ENCODE results near the gene DCLK1.

The DCLK1 gene

DNA sequence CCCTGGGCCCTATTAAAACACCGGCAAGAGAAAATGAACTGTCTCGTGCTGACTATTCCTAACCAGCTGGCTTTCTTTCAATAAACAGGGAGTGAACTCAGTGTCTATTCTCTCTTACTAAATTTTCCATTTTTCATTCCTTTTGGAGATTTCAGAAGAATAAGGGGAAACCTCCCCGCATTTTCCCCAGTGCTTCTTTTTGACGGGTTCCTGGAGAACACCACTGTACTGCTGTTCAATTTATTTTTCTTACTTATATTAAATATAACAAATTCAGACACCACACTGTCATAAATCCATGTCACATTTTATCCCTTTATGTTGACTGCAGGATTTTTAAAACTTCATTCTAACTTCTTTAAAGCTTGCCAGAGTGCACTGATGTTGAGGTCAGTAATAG, 75.8 kb downstream of the DCLK1 start:
- Mint-ChIP-seq H3K27me3 (no peaks in the 10 kb centered on the region), H3K4me3 (no peak overlapping the region), H3K9me3 (peaks cover 17% of the 10 kb centered on the region), H3K36me3 (ENCODE audit: insufficient read depth) (no peaks in the 10 kb centered on the region), H3K4me1 (no peaks in the 10 kb centered on the region), H3K27ac (ENCODE audit: low read depth) (no peak overlapping the region)
- ATAC-seq (replicated peaks; ENCODE audit: extremely low read depth, poor library complexity, severe bottlenecking): no peak
- DNase-seq (ENCODE audit: low spot score in 2 of 2): no peak

DNA sequence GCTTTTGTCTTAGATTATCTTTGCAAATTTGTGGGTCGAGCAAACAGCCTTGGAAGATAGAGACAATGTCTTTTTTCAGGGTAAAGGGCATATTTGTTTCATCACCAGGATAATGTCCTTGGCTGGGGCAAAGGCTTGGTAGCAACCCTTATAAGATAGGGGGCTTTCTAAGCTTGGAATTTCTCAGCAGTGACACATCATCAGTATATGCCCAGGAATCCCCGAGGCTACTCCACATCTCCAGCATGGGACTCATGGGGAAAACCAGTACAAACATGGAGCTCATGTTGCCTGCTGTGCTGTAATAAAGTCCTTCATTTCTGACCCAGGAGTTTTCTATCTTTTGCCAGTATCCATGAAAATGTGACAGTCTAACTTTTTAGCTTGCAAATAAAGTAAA, 77.1 kb downstream of the DCLK1 start:
- no peaks in the 10 kb centered on the region for H3K27me3 Mint-ChIP-seq
- peaks cover 17% of the 10 kb centered on the region for H3K9me3 Mint-ChIP-seq
- H3K4me3 Mint-ChIP-seq: no peak overlapping the region
- ATAC-seq (replicated peaks; ENCODE audit: extremely low read depth, poor library complexity, severe bottlenecking): no peak
- H3K36me3 Mint-ChIP-seq (ENCODE audit: insufficient read depth): no peaks in the 10 kb centered on the region
- H3K4me1 Mint-ChIP-seq: no peaks in the 10 kb centered on the region
- DNase-seq (ENCODE audit: low spot score in 2 of 2): no peak
- H3K27ac Mint-ChIP-seq (ENCODE audit: low read depth): no peak overlapping the region

DNA sequence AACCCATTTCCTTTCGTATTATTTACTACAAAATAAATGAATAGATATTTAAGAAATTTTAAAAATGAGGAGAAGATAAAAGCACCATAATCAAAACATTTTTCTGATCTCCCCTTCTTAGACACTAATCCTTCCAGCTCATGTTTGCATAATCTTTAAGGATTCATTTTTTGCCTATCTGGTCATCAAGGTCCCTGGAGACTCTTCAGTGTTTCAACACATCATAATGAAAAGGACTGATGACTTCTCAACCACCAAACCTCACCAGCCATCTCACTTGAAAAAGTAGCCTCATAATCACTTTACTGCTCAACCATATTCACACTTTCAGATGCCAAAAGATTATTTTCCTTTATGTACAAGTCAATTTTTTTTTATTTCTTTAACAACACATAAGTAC, 80.1 kb downstream of the DCLK1 start:
- DNase-seq (ENCODE audit: low spot score in 2 of 2) (no peak), ATAC-seq (replicated peaks; ENCODE audit: extremely low read depth, poor library complexity, severe bottlenecking) (no peak)
- no peaks in the 10 kb centered on the region for H3K4me1 Mint-ChIP-seq

DNA sequence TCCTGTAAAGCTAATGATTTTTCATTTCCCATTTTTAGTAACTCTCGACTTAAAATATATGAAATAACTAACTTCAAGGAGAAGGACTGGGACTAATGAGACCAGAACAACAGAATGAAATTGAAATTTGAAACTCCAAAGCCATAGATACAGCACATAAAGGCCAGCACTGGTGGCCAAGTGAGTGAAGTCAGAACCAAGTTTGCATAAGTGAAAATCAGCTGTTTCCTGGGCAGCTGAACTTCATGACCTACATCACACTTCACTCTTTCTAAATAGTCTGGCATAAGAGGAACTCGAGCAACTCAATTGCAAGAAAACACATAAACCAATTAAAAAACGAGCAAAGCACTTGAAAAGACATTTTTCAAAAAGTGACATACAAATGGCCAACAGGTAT, 84.5 kb downstream of the DCLK1 start:
- H3K4me3 Mint-ChIP-seq: no peak overlapping the region
- ATAC-seq (replicated peaks; ENCODE audit: extremely low read depth, poor library complexity, severe bottlenecking) (no peak), DNase-seq (ENCODE audit: low spot score in 2 of 2) (no peak)
- no peaks in the 10 kb centered on the region for H3K4me1 Mint-ChIP-seq
- H3K9me3 Mint-ChIP-seq: no peaks in the 10 kb centered on the region
- no peaks in the 10 kb centered on the region for H3K27me3 Mint-ChIP-seq
- no peak overlapping the region for H3K27ac Mint-ChIP-seq (ENCODE audit: low read depth)
- H3K36me3 Mint-ChIP-seq (ENCODE audit: insufficient read depth): no peaks in the 10 kb centered on the region

More for the DNA sequence above, 80.1 kb downstream of the DCLK1 start:
- Mint-ChIP-seq H3K36me3 (ENCODE audit: insufficient read depth) (no peaks in the 10 kb centered on the region), H3K9me3 (peaks cover 8% of the 10 kb centered on the region), H3K27me3 (no peaks in the 10 kb centered on the region), H3K4me3 (no peak overlapping the region), H3K27ac (ENCODE audit: low read depth) (no peak overlapping the region)

DNA sequence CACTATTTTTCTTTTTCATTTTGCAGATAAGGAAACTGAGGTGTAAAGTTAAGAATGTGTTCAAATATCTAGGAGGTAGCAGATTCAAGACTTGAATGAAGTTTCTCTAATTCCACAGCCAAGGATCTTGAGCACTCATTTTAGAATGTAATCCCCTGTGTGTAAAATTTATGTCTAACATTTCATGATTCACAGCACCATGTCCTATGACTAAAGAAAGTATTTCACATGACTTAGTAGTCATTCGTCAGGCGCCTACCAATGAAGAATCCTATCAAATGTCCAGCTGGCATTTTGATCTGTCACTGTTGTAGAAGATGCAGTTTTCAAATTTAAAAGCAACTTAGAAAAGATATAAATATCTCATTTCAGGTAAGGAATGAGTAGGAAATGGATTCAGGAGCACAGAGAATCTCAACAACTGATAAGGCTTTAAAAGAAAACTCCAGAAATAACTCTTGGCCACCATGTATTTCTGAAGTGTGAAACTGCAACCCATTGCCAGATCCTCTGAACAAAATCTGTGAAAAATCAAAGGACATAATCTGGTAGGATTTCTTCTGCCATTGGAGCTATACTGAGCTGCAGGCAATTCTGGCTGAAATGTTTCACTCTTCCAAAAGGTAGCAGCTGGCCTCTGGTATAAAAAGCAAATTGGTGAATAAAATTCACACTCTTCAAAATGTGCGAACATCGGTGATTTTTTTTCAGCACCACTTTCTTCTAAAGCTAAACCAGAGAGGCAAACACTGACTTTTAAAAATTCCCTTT, 92.2 kb downstream of the DCLK1 start:
- no peak overlapping the region for H3K27ac Mint-ChIP-seq (ENCODE audit: low read depth)
- H3K4me3 Mint-ChIP-seq: no peak overlapping the region
- ATAC-seq (replicated peaks; ENCODE audit: extremely low read depth, poor library complexity, severe bottlenecking): no peak
- peaks cover 2% of the 10 kb centered on the region for H3K36me3 Mint-ChIP-seq (ENCODE audit: insufficient read depth)
- H3K9me3 Mint-ChIP-seq: peaks cover 18% of the 10 kb centered on the region
- DNase-seq (ENCODE audit: low spot score in 2 of 2): no peak
- H3K27me3 Mint-ChIP-seq: no peaks in the 10 kb centered on the region
- no peaks in the 10 kb centered on the region for H3K4me1 Mint-ChIP-seq

DNA sequence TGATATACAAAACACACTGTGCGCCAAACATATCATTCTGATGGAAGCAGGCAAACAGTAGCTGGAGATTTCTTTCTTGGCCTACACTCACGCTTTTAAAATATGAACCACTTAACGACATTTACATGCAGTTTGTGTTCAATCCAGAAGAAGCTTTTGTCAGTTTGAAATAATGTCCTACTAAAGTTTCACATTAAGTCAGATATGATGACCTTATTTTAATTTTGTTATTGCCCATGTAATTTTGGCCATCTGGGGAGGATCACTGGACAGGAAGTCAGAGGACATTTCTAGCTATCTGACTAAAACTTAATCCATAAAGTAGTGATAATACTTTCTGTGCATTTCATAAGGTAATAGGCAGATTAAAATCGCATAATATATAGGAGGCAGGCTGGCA, 98.1 kb downstream of the DCLK1 start:
- Mint-ChIP-seq H3K4me3 (no peak overlapping the region), H3K4me1 (no peaks in the 10 kb centered on the region), H3K27ac (ENCODE audit: low read depth) (no peak overlapping the region), H3K27me3 (no peaks in the 10 kb centered on the region), H3K9me3 (peaks cover 12% of the 10 kb centered on the region), H3K36me3 (ENCODE audit: insufficient read depth) (peaks cover 2% of the 10 kb centered on the region)
- no peak for ATAC-seq (replicated peaks; ENCODE audit: extremely low read depth, poor library complexity, severe bottlenecking)
- DNase-seq (ENCODE audit: low spot score in 2 of 2): no peak

DNA sequence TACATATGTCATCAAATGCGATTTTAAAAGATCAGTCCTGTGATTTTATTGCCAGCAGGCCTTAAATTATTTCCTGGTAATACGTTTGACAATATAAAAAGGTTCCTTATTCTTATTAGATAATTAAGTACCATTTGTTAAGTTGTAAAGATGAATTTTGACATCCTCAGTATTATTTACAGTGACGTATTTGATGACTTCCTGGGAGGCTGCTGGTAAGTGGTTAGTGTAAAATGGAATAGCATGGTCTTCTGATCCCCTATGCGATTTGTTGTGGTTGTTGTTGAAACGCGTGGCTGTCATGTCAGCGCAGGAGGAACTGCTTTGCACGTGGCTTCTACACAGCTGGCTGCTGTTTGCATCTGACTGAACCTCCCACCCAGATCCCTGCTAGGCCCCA, 99.7 kb downstream of the DCLK1 start:
- H3K4me1 Mint-ChIP-seq: no peaks in the 10 kb centered on the region
- H3K4me3 Mint-ChIP-seq: no peak overlapping the region
- H3K9me3 Mint-ChIP-seq: peaks cover 6% of the 10 kb centered on the region
- no peak for DNase-seq (ENCODE audit: low spot score in 2 of 2)
- no peaks in the 10 kb centered on the region for H3K27me3 Mint-ChIP-seq
- H3K27ac Mint-ChIP-seq (ENCODE audit: low read depth): no peak overlapping the region
- ATAC-seq (replicated peaks; ENCODE audit: extremely low read depth, poor library complexity, severe bottlenecking): no peak
- no peaks in the 10 kb centered on the region for H3K36me3 Mint-ChIP-seq (ENCODE audit: insufficient read depth)

DNA sequence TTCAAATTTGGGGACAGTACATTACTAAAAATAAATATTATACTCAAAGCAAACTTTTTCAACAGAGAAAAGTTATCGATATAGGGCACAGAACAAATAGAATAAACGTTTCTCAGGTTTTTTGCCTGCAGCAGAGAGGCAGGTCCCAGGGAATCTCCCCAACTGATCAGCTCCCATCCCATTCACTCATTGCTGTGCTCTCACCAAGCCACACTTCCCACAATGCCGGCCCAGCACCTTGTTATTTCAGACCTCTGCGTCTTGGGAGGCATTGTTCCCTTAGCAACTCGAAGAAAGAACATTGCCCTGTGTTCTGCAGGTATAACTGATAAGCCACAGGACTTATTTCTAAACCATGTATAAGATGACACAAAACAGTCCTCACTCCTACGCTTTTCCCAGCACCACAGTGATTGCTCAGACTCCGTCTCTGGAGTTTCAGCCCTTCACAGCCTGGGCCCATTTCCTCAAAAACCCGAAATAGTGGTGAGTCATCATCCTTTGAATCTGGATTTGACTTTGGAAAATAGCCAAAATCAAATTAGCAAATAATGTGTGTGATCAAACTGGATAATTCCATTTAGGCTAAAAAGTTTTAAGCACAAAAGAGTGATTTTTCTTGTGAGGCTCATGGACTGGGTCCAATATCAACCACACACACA, 100.4 kb downstream of the DCLK1 start:
- H3K9me3 Mint-ChIP-seq: peaks cover 6% of the 10 kb centered on the region
- no peaks in the 10 kb centered on the region for H3K36me3 Mint-ChIP-seq (ENCODE audit: insufficient read depth)
- DNase-seq (ENCODE audit: low spot score in 2 of 2) (no peak), ATAC-seq (replicated peaks; ENCODE audit: extremely low read depth, poor library complexity, severe bottlenecking) (no peak)
- no peaks in the 10 kb centered on the region for H3K27me3 Mint-ChIP-seq
- H3K4me1 Mint-ChIP-seq: no peaks in the 10 kb centered on the region
- H3K27ac Mint-ChIP-seq (ENCODE audit: low read depth): no peak overlapping the region
- H3K4me3 Mint-ChIP-seq: no peak overlapping the region

DNA sequence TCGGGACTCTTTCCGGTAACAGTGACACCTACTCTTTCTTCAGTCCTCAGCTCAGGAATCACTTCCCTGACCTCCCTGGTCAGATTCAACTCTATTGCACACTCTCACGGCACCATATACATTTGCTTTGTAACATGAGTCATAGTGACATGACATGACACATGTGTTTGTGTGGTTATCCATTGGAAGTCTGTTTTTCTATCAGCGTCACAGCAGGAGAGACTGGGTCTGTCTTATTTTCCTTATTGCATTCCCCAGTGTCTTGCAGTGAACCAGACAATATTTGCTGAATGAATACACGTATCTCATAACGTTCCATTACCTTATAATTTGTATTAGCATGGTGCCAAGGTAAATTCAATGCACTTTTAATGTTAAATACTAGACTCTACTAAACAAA, 102.0 kb downstream of the DCLK1 start:
- ATAC-seq (replicated peaks; ENCODE audit: extremely low read depth, poor library complexity, severe bottlenecking) (no peak), DNase-seq (ENCODE audit: low spot score in 2 of 2) (no peak)
- Mint-ChIP-seq H3K36me3 (ENCODE audit: insufficient read depth) (no peaks in the 10 kb centered on the region), H3K27me3 (no peaks in the 10 kb centered on the region), H3K4me3 (no peak overlapping the region), H3K9me3 (peaks cover 5% of the 10 kb centered on the region), H3K4me1 (no peaks in the 10 kb centered on the region), H3K27ac (ENCODE audit: low read depth) (no peak overlapping the region)

DNA sequence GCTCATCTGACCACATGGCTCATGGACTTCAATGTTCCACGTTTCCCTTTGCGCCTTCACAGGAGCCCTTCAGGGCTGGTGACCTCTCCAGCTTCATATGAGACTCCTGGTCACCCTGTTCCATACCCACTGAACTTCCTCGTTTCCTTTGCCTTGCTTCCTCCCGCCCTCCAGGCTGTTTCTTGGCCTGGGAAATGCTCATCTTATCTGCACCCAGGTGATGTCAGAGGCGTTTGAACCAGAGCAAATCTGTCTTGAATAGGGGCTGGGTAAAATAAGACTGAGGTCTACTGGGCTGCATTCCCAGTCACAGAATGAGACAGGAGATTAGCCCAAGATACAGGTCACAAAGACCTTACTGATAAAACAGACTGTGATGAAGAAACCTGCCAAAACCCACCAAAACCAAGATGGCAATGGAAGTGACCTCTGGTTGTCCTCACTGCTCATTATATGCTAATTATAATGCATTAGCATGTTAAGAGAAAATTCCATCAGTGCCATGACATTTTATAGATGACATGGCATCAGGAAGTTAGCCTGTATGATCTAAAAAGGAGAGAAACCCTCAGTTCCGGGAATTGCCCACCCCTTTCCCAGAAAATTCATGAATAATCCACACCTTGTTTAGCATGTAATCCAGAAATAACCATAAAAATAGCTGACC, 102.7 kb downstream of the DCLK1 start:
- Mint-ChIP-seq H3K9me3 (peaks cover 5% of the 10 kb centered on the region), H3K4me3 (no peak overlapping the region), H3K36me3 (ENCODE audit: insufficient read depth) (no peaks in the 10 kb centered on the region), H3K27me3 (no peaks in the 10 kb centered on the region), H3K27ac (ENCODE audit: low read depth) (no peak overlapping the region), H3K4me1 (no peaks in the 10 kb centered on the region)
- DNase-seq (ENCODE audit: low spot score in 2 of 2) (no peak), ATAC-seq (replicated peaks; ENCODE audit: extremely low read depth, poor library complexity, severe bottlenecking) (no peak)

DNA sequence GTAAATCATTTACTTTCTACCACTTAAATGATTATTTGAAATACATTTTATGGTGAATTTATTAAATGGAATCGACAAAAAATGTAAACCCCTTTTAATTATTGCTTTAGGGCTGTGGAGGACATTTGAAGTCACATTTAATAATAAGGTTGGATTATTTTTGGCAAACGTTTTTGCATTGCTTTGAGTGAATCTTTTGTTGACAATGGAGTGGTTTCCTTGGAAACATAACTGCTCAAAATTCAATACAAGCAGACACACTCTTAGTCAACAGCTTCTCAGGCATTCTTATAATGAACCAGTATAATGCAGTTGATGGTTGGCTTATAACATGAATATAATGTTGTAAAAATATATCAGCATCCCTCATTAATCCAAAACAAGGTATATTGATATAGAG, 104.7 kb downstream of the DCLK1 start:
- H3K27me3 Mint-ChIP-seq: no peaks in the 10 kb centered on the region
- no peak for DNase-seq (ENCODE audit: low spot score in 2 of 2)

DNA sequence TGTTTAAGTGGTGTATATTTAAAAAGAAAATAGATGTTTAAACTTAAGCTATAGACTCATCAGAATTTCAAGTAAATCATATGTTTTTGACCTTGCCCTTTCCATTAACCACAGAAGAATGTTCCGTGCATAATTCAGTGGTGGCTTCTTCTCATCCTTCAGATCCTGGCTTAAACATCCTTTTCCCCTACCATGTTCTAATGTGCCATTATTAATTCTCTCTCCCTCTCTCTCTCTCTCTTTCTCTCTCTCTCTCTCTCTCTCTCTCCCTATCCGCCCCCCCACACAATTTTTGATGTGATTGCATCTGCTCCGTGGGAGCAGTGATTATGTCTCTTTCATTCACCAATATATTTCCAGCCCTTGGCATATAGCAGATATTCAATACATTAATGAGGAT, 116.4 kb downstream of the DCLK1 start:
- Mint-ChIP-seq H3K4me3 (no peak overlapping the region), H3K36me3 (ENCODE audit: insufficient read depth) (no peaks in the 10 kb centered on the region), H3K9me3 (peaks cover 16% of the 10 kb centered on the region), H3K27ac (ENCODE audit: low read depth) (no peak overlapping the region), H3K4me1 (no peaks in the 10 kb centered on the region), H3K27me3 (no peaks in the 10 kb centered on the region)
- ATAC-seq (replicated peaks; ENCODE audit: extremely low read depth, poor library complexity, severe bottlenecking) (no peak), DNase-seq (ENCODE audit: low spot score in 2 of 2) (no peak)

More for the DNA sequence above, 104.7 kb downstream of the DCLK1 start:
- H3K36me3 Mint-ChIP-seq (ENCODE audit: insufficient read depth): no peaks in the 10 kb centered on the region
- H3K4me1 Mint-ChIP-seq: no peaks in the 10 kb centered on the region
- ATAC-seq (replicated peaks; ENCODE audit: extremely low read depth, poor library complexity, severe bottlenecking): no peak
- H3K27ac Mint-ChIP-seq (ENCODE audit: low read depth): no peak overlapping the region
- H3K9me3 Mint-ChIP-seq: peaks cover 8% of the 10 kb centered on the region
- H3K4me3 Mint-ChIP-seq: no peak overlapping the region

Measured in central memory CD8-positive, alpha-beta T cell (primary cell).